Thyroid gland (tissue), 4 donors: ENCODE measurements around the gene IMP3. TPM values are rescaled to one million over a fixed set of nuclear protein-coding genes. Genes with fewer than 3 reads are reported as not detected.
A peak's percentile ranks its signal among the peaks of the same experiment; 100 is the strongest.

Source experiments
- DNase-seq, 2 donors: peaks; one replicate each; pipeline ENCODE4 v3.0.0-alpha.2; 2019
- H3K27ac ChIP-seq, 3 donors: fragments of 200-600 bp; sonication (generic); 1 replicate in 2 of 3; 2 replicates in 1 of 3; pipeline ENCODE4 v1.5.1; 2016 to 2019; ENCODE audit warnings: mild to moderate bottlenecking in 1 of 3, moderate library complexity in 1 of 3
- H3K27me3 ChIP-seq: fragments of 200-600 bp; sonication (generic); one replicate; pipeline ENCODE4 v1.5.1; 2019
- H3K36me3 ChIP-seq, 2 donors: fragments of 200-600 bp; sonication (generic); one replicate each; pipeline ENCODE4 v1.5.1; 2016 to 2019
- H3K4me1 ChIP-seq, 2 donors: fragments of 200-600 bp; sonication (generic); one replicate each; pipeline ENCODE4 v1.5.1; 2017 to 2019
- H3K4me3 ChIP-seq, 3 donors: fragments of 200-600 bp; sonication (generic); replicated peaks in 1 of 3; 1 replicate in 2 of 3; 2 replicates in 1 of 3; pipeline ENCODE4 v1.5.1; 2016; ENCODE audit warnings: mild to moderate bottlenecking in 1 of 3
- H3K9me3 ChIP-seq: fragments of 200-600 bp; sonication (generic); one replicate; pipeline ENCODE4 v1.5.1; 2017
- POLR2A ChIP-seq, 2 donors: fragments of 450-650 bp; IDR thresholded peaks; one replicate each; pipeline ENCODE4 v1.6.1; 2017; ENCODE audit warnings: antibody characterized with exemption in 2 of 2, mild to moderate bottlenecking in 2 of 2, moderate library complexity in 1 of 2
- WGBS, 2 donors: methylation state at CpG; one replicate each; pipeline ENCODE4 v1.1.5; 2017; 5-methylcytosine and 5-hydroxymethylcytosine counted together
- intact Hi-C: fragments of 100-400 bp; cut with DNase I; formaldehyde crosslinking; loops from one replicate; pipeline ENCODE4 v1.15.1; 2023
- total RNA-seq, 4 donors: library from RNA; depleted of rRNA; stranded (reverse); fragments of >200 nt; gene quantifications; one replicate each; pipeline ENCODE4 v1.2.3, GENCODE V29; 2016
- TF ChIP-seq, protein P1 (sequence below), 6 experiments: fragments of 200-600 bp in 3 of 6; fragments of 450-650 bp in 3 of 6; sonication (generic) in 3 of 6; IDR thresholded peaks; one replicate each; pipeline ENCODE4 v1.5.1; 2016 to 2019; ENCODE audit warnings: antibody characterized with exemption in 6 of 6, mild to moderate bottlenecking in 2 of 6, inconsistent platforms in 1 of 6, moderate library complexity in 1 of 6

IMP3 gene
- total RNA-seq, 4 donors from 2014 or later, result 75.2 to 187 (median 133) TPM

DNA sequence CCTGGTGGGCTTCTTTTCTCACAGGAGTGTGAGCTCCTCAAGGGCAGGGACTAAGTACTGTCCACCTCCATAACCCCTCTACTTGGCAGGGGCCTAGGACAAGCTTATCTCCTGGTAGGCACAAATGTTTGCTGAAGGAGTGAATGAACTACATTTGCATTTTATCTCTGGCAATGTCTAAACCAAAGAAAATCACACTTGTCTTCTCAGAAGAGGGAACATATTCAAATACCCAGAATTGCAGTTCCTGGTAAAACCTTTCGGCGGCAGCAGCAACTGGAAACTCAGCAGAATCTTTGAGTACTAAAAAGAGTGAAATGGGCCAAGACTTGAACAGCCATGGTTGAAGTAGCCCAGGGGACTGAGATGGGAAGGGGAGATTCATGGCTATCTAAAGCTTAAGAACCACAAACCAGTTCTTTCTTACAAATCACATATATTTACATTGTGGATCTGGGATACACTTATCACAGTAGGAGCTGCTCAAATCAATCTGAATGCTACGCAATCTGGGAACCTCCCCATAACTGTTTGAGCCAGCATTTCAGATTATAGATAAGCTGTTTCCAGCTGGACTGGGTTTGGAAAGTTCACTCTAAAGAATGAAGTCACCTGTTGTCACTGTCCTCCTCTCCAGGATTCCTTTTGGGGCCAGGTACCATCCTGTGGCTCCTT is 42.2 kb downstream of the IMP3 start:
- H3K36me3 ChIP-seq, result peaks cover 4 to 5% of the 10 kb centered on the region in 2 donors
- intact Hi-C loops, result no loop called here
- no peaks in the 10 kb centered on the region for H3K9me3 ChIP-seq
- WGBS, 2 donors, result 51 to 84% methylated on average over 3 of the region's 3 CpGs
- H3K27me3 ChIP-seq, result no peaks in the 10 kb centered on the region
- H3K4me3 ChIP-seq, result no peak overlapping the region
- TF ChIP-seq, protein P1, sequence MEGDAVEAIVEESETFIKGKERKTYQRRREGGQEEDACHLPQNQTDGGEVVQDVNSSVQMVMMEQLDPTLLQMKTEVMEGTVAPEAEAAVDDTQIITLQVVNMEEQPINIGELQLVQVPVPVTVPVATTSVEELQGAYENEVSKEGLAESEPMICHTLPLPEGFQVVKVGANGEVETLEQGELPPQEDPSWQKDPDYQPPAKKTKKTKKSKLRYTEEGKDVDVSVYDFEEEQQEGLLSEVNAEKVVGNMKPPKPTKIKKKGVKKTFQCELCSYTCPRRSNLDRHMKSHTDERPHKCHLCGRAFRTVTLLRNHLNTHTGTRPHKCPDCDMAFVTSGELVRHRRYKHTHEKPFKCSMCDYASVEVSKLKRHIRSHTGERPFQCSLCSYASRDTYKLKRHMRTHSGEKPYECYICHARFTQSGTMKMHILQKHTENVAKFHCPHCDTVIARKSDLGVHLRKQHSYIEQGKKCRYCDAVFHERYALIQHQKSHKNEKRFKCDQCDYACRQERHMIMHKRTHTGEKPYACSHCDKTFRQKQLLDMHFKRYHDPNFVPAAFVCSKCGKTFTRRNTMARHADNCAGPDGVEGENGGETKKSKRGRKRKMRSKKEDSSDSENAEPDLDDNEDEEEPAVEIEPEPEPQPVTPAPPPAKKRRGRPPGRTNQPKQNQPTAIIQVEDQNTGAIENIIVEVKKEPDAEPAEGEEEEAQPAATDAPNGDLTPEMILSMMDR (IDR thresholded peaks at IDR 0.05), result peak in 4 of 6 experiments; percentile 36 to 46 (median 43)
- no peak for TF ChIP-seq POLR2A (IDR thresholded peaks at IDR 0.05)
- peaks cover 49 to 62% of the 10 kb centered on the region in 2 donors for H3K4me1 ChIP-seq
- peak; percentile 54 to 62 for DNase-seq
- peak overlapping the region; percentile 57 to 92 (median 79) for H3K27ac ChIP-seq

DNA sequence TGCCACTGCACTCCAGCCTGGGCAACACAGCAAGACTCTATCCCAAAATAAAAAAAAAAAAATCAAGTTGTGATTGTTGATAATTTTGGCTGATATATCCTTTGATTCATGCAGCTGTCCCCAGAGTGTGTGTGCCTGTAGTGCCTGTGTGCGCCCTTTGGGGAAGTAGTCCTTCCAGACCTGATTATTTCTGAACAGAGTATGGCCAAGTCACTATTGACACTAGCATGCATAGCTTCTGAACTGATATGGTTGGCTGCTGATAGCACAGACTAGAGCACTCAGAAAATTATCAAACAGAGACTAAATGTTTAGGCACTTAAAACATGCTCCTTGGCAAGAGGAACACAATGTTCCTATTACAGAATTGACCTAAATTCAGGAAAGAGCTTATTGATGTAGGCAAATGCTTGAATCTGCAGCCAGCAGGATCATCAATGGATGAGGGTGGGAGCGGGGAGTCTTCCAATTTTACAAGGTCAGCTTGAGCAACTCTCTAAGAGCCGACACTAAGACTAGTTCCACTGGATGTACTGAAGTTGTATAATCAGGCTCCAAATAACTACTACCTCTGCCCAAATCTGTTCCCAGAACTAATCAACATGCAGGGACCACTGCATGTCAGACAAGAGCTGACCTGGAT is 43.2 kb downstream of the IMP3 start:
- H3K4me1 ChIP-seq, result peaks cover 51 to 62% of the 10 kb centered on the region in 2 donors
- TF ChIP-seq, protein P1 (IDR thresholded peaks at IDR 0.05), result peak in 4 of 6 experiments; percentile 21 to 42 (median 33)
- TF ChIP-seq POLR2A (IDR thresholded peaks at IDR 0.05), result peak in 1 of 2 donors; percentile 60
- no peaks in the 10 kb centered on the region for H3K27me3 ChIP-seq
- peak overlapping the region; percentile 77 to 92 (median 79) for H3K27ac ChIP-seq
- peaks cover 4 to 5% of the 10 kb centered on the region in 2 donors for H3K36me3 ChIP-seq
- no peak overlapping the region for H3K4me3 ChIP-seq
- 31 to 38% methylated on average over 3 of the region's 3 CpGs for WGBS, 2 donors
- H3K9me3 ChIP-seq, result no peaks in the 10 kb centered on the region
- intact Hi-C loops, result no loop called here
- DNase-seq, result peak; percentile 85 to 91

DNA sequence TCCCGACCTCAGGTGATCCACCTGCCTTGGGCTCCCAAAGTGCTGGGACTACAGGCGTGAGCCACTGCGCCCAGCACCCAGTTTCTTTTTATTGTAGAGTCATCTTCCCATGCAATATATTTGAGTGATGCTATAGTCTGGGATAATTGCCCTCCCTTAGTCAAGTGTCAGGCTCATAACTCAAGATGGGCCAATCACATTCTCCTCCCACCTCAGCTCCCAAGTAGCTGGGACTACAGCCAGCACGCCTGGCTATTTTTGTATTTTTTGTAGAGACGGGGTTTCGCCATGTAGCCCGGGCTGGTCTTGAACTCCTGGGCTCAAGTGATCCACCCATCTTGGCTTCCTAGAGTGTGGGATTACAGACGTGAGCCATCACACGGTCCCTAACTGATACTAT is 45.7 kb downstream of the IMP3 start:
- TF ChIP-seq, protein P1 (IDR thresholded peaks at IDR 0.05), result no peak
- no peak for TF ChIP-seq POLR2A (IDR thresholded peaks at IDR 0.05)
- intact Hi-C loops, result no loop called here
- DNase-seq, result no peak
- peak overlapping the region; percentile 76 to 83 (median 77) for H3K27ac ChIP-seq
- no peaks in the 10 kb centered on the region for H3K36me3 ChIP-seq
- H3K27me3 ChIP-seq, result no peaks in the 10 kb centered on the region
- H3K9me3 ChIP-seq, result no peaks in the 10 kb centered on the region
- no peak overlapping the region for H3K4me3 ChIP-seq
- 85 to 93% methylated on average over 9 of the region's 9 CpGs for WGBS, 2 donors
- H3K4me1 ChIP-seq, result peaks cover 48 to 49% of the 10 kb centered on the region in 2 donors

DNA sequence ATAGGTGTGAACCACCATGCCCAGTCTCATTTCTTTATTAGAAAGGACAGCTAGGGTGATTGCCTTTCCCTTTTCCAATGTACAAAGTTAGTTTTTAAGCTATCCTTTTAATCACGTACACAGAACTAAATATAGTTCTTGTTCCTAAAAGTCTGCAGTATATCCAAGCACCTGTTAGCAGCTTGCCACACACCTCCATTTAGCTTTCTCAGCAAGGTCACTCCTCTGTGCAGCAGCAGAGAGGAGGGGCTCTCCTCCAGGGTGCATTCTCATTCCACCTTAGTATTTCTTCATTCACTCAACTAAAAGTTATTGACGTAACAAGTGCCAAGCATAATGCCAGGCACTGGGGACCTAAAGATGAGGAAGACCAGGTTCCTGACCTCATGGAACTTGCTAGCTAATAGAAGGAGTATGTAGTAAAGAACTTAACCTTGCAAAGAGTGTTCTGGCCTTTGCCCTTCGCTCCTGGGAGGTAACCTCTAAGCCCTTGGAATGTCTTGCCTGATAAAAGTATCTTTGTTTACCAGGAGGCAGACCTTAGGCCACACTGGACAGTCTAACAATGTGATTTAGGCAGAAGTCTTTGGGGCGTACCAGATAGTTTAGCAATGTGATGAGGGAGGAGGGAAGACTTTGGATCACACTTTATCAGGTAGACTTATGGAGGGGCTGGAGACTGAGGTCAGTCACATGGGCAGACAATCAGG is 48.2 kb downstream of the IMP3 start:
- Histone ChIP-seq H3K4me1 (peaks cover 25 to 26% of the 10 kb centered on the region in 2 donors), H3K9me3 (no peaks in the 10 kb centered on the region), H3K27me3 (no peaks in the 10 kb centered on the region), H3K27ac (peak overlapping the region in 2 of 3 donors; percentile 0 to 50), H3K36me3 (no peaks in the 10 kb centered on the region), H3K4me3 (no peak overlapping the region)
- 82 to 90% methylated on average over 4 of the region's 4 CpGs for WGBS, 2 donors
- TF ChIP-seq, protein P1 (IDR thresholded peaks at IDR 0.05), result no peak
- TF ChIP-seq POLR2A (IDR thresholded peaks at IDR 0.05), result no peak
- intact Hi-C loops, result no loop called here
- no peak for DNase-seq
